Transverse colon (tissue), 4 donors: Measurements from ENCODE around the gene SMTNL2. TPM values are rescaled to one million over a fixed set of nuclear protein-coding genes. Genes with fewer than 3 reads are reported as not detected.
A peak's percentile ranks its signal among the peaks of the same experiment; 100 is the strongest.

ENCODE experiments used
- DNase-seq: peaks from one replicate; pipeline ENCODE4 v3.0.0-alpha.2; 2019
- H3K27ac ChIP-seq, 4 donors: fragments of 200-600 bp; sonication (generic); 2 replicates each; pipeline ENCODE4 v1.5.1; 2016 to 2018; ENCODE audit warnings: inconsistent platforms in 4 of 4
- H3K27me3 ChIP-seq: fragments of 200-600 bp; sonication (generic); 2 replicates; pipeline ENCODE4 v1.5.1; 2017; ENCODE audit warnings: inconsistent platforms
- H3K36me3 ChIP-seq, 4 donors: fragments of 200-600 bp; sonication (generic); 2 replicates each; pipeline ENCODE4 v1.5.1; 2017 to 2019; ENCODE audit warnings: inconsistent platforms in 4 of 4
- H3K4me1 ChIP-seq, 4 donors: fragments of 200-600 bp; sonication (generic); 2 replicates each; pipeline ENCODE4 v1.5.1; 2017 to 2020; ENCODE audit warnings: inconsistent platforms in 4 of 4
- H3K4me3 ChIP-seq, 4 donors: fragments of 200-600 bp; sonication (generic); 1 replicate in 1 of 4; 2 replicates in 3 of 4; pipeline versions ENCODE4 v1.5.1 to v1.6.1; 2017 to 2019; ENCODE audit warnings: inconsistent platforms in 4 of 4
- H3K9me3 ChIP-seq, 2 donors: fragments of 200-600 bp; sonication (generic); 2 replicates each; pipeline ENCODE4 v1.5.1; 2017 to 2019; ENCODE audit warnings: inconsistent platforms in 2 of 2
- CTCF ChIP-seq, 5 experiments: fragments of 200-600 bp in 3 of 5; fragments of 450-650 bp in 2 of 5; sonication (generic) in 3 of 5; IDR thresholded peaks; 1 replicate in 2 of 5; 2 replicates in 3 of 5; pipeline ENCODE4 v1.5.1; 2016 to 2017; ENCODE audit warnings: antibody characterized with exemption in 5 of 5, inconsistent platforms in 3 of 5, mild to moderate bottlenecking in 2 of 5, moderate library complexity in 1 of 5
- EP300 ChIP-seq: sonication (generic); formaldehyde crosslinking; IDR thresholded peaks from one replicate; pipeline ENCODE4 v1.6.1; 2017; ENCODE audit warnings: antibody characterized with exemption, low read depth
- POLR2A ChIP-seq: fragments of 450-650 bp; IDR thresholded peaks from one replicate; pipeline ENCODE4 v1.6.1; 2016; ENCODE audit warnings: antibody characterized with exemption, mild to moderate bottlenecking, moderate library complexity
- POLR2AphosphoS5 ChIP-seq, 3 donors: sonication (generic); formaldehyde crosslinking; IDR thresholded peaks; one replicate each; pipeline ENCODE4 v1.6.1; 2016; ENCODE audit warnings: antibody characterized with exemption in 3 of 3
- WGBS, 2 donors: methylation state at CpG; one replicate each; pipeline ENCODE4 v1.1.5; 2018; ENCODE audit warnings: low coverage in 1 of 2; 5-methylcytosine and 5-hydroxymethylcytosine counted together
- in situ Hi-C, 4 donors: fragments of 200-750 bp; cut with MboI; loops; one replicate each; pipeline versions ENCODE4 v1.15.0 to v1.15.1; 2017; ENCODE audit warnings: low sequenced_read_pairs in 3 of 4, low pct_ligation_motif_present in 1 of 4, low pct_unique_long_range_greater_than_20kb in 1 of 4
- intact Hi-C: fragments of 100-400 bp; cut with DNase I; formaldehyde crosslinking; loops from one replicate; pipeline ENCODE4 v1.15.1; 2023; ENCODE audit warnings: low total_unique reads
- total RNA-seq, 4 donors: library from RNA; depleted of rRNA; stranded (reverse); fragments of >200 nt; gene quantifications; one replicate each; pipeline ENCODE4 v1.1.0, GENCODE V29; 2016

SMTNL2 gene
- total RNA-seq, 4 donors from 2014 or later: 0.16 to 0.96 (median 0.40) TPM; not detected in 1

- Histone ChIP-seq H3K9me3 (no peaks in the 10 kb centered on the region), H3K36me3 (peaks cover 0 to 29% (median 14%) of the 10 kb centered on the region in 4 donors), H3K4me3 (no peak overlapping the region), H3K4me1 (peaks cover 0 to 17% (median 6%) of the 10 kb centered on the region in 4 donors), H3K27me3 (no peaks in the 10 kb centered on the region), H3K27ac (peak overlapping the region in 3 of 4 donors; percentile 10 to 43 (median 28))
- TF ChIP-seq EP300 (no peak), POLR2AphosphoS5 (IDR thresholded peaks at IDR 0.05) (no peak), CTCF (IDR thresholded peaks at IDR 0.05) (no peak), POLR2A (no peak)
- in situ Hi-C loops: no loop called here
- intact Hi-C loops: no loop called here
- DNase-seq: no peak
- WGBS, 2 donors: 85% methylated on average over 22 of the region's 29 CpGs; no CpG with 5 or more reads in 1 of the 2 donors
Measured at GRCh38 chr17:4541328-4542002, 42.9 kb upstream of the SMTNL2 start.

GRCh38 chr17:4542003-4542725, 42.2 kb upstream of the SMTNL2 start:
- TF ChIP-seq CTCF (IDR thresholded peaks at IDR 0.05) (no peak), POLR2AphosphoS5 (IDR thresholded peaks at IDR 0.05) (no peak), POLR2A (no peak), EP300 (no peak)

GRCh38 chr17:4542726-4543191, 41.6 kb upstream of the SMTNL2 start:
- no peak for TF ChIP-seq EP300
- no peak for TF ChIP-seq POLR2A
- TF ChIP-seq CTCF (IDR thresholded peaks at IDR 0.05): no peak
- no peak for TF ChIP-seq POLR2AphosphoS5 (IDR thresholded peaks at IDR 0.05)
- DNase-seq: no peak
- no peak overlapping the region for H3K27ac ChIP-seq
- in situ Hi-C loops: no loop called here
- peaks cover 0 to 39% (median 15%) of the 10 kb centered on the region in 4 donors for H3K36me3 ChIP-seq
- intact Hi-C loops: no loop called here
- no peaks in the 10 kb centered on the region for H3K27me3 ChIP-seq
- H3K9me3 ChIP-seq: no peaks in the 10 kb centered on the region
- H3K4me3 ChIP-seq: no peak overlapping the region
- H3K4me1 ChIP-seq: peaks cover 0 to 4% (median 0%) of the 10 kb centered on the region in 4 donors
- WGBS, 2 donors: 93% methylated on average over 19 of the region's 19 CpGs; no CpG with 5 or more reads in 1 of the 2 donors

More at GRCh38 chr17:4542003-4542725, 42.2 kb upstream of the SMTNL2 start:
- no peaks in the 10 kb centered on the region for H3K9me3 ChIP-seq
- H3K4me3 ChIP-seq: no peak overlapping the region
- 93% methylated on average over 13 of the region's 14 CpGs; no CpG with 5 or more reads in 1 of the 2 donors for WGBS, 2 donors
- DNase-seq: no peak
- H3K36me3 ChIP-seq: peaks cover 0 to 33% (median 15%) of the 10 kb centered on the region in 4 donors
- H3K27me3 ChIP-seq: no peaks in the 10 kb centered on the region
- intact Hi-C loops (no loop called here), in situ Hi-C loops (no loop called here)
- peaks cover 0 to 10% (median 2%) of the 10 kb centered on the region in 4 donors for H3K4me1 ChIP-seq
- H3K27ac ChIP-seq: no peak overlapping the region

GRCh38 chr17:4543557-4544026, 40.7 kb upstream of the SMTNL2 start:
- 72 to 100% methylated on average over 1 to 19 of the region's 19 CpGs for WGBS, 2 donors
- H3K4me1 ChIP-seq: no peaks in the 10 kb centered on the region
- peaks cover 0 to 48% (median 14%) of the 10 kb centered on the region in 4 donors for H3K36me3 ChIP-seq

More at GRCh38 chr17:4543557-4544026, 40.7 kb upstream of the SMTNL2 start:
- TF ChIP-seq CTCF (IDR thresholded peaks at IDR 0.05) (no peak), POLR2A (no peak), EP300 (no peak), POLR2AphosphoS5 (IDR thresholded peaks at IDR 0.05) (no peak)
- Histone ChIP-seq H3K9me3 (no peaks in the 10 kb centered on the region), H3K27me3 (no peaks in the 10 kb centered on the region), H3K4me3 (no peak overlapping the region), H3K27ac (no peak overlapping the region)
- in situ Hi-C loops (no loop called here), intact Hi-C loops (no loop called here)
- no peak for DNase-seq
